ENCODE results near the gene SLC35A5. TPM values are rescaled to one million over a fixed set of nuclear protein-coding genes. Genes with fewer than 3 reads are reported as not detected.

Gene SLC35A5
- total RNA-seq, 1 donor from 2014 or later = 33.7 TPM

DNA sequence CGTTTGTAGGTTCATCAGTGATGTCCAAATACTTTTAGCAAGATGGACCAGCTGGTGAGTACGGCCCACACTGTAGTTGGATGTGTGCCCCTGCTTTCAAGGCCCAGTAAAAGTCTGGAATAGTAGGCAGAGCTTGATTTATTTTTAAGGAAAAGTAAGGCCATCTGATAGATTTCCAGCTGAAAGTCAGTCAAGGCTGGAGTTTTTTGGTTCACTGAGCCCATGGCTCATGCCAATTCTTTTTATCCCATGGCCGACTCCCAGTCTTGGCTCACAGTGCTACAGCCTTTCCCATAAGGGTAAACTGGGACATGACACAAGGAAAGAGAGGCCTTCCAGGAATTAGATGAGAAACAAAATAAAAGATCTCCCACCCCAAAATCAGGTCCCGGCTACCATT is 65.6 kb downstream of the SLC35A5 start:
- DNase-seq = no peak

DNA sequence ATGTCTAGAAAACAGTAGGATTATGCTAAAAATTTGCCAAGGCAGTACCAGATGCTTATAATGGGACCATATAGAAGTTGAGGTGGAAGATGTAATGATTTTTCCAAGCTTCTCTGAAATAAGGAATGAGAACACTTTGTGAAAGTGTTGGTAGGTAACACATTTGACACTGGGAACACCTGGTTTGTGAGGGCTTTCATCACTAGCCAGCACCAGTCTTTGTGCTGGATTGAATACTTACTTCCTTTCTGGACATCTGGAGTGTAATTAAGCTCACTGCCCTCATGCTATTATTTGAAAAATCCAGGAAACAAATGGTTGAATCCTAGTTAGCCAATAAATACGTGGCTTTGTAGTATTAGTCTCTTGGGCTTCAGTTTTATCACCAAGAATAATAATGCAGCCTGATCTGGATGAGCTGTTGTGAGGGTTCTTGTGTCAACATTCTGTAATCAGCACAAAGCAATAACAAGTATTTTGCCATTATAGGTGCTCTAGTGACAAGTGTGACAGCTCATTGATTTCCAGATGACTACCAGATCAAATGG is 66.1 kb downstream of the SLC35A5 start:
- peak; percentile 84 for DNase-seq

DNA sequence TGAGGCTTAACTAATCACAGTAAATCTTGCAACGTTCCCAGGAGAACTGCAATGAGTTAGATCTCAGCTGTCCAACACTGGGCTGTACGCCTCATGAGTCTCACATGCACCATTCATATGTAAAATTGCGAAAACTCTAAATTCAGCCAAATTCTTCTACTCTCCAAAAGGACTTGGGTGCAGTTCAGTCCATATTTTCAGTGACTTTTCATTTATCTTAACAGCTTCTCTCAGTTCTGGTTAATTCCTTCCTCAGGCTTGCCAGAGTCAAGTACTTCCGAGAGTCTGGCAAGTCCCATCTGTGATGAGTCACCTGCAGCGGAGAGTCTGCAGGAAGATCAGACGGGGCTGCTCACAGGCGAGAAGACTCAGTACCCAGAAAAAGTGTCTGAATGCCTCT is 67.6 kb downstream of the SLC35A5 start:
- DNase-seq = peak; percentile 87

DNA sequence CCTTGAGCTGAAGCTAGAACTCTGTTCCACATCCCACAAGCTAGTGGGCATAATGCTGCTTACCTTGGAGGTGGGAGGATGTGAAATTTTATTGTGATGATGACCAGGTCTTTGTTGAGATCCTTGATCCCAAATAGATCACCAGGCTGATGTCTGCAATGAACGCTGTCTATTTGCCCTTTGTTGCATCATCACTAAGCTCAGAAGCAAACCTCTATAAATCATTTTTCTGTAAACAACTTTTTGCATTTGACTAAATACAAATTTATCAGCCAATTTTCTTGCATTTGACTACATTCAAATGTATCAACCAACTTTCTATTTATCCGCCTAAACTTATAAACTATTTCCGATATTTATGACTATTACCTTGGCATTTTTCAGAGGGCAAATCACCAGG is 69.4 kb downstream of the SLC35A5 start:
- DNase-seq = no peak

DNA sequence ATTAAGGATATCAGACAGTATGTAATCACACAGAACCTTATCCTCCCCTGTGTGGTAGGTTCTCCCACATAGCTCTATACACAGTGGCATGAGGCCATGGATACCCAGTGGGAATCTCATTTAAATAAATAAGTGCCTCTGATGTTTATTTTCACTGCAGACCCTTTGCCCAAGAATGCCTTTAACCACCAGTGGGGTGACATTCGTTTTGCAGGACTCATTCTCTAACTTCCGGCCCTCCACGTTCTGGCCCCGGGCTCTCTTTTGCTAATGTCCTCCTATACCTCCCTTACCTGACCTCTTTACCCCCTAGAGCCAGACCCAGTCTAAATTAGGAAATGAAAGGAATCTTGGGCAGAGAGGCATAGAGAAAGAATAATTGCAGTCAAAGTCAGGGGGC is 70.8 kb downstream of the SLC35A5 start:
- no peak for DNase-seq

DNA sequence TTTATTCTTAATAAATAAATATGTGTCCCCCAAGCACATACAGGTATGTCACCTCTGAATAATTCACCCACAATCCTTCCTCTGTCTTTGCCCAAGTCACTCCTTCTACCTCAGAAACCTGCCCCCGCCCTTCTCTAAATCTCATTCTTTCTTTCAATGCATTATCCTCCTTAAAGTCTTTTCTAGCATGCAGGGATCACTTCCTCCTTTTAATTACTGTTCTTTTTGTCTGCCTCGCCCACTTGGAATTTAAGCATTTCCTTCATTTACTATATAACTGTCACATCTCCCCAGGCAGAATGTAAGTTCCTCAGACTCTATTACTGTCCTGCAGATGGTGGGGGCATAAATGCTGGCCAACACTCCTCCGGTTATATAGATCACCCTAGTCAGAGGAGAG is 71.3 kb downstream of the SLC35A5 start:
- no peak for DNase-seq

DNA sequence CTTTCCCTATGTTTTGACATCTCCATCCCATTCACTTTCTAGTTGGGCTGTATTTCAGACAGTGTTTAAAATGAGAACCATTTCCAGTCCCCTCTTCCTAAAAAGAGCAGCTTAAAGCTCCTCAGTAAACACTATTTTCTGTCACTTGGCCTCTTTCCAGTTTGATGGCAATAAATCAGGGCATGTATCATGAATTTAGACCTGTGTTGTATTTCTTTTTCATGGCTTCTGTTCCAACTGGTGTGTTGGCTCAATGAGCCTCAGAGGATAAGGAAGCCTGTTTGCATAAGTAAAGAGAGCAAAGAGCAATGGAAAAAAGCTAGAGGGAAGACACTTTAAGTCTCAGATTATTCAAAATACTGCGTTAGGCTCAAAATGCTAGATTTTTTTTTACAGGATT is 71.9 kb downstream of the SLC35A5 start:
- no peak for DNase-seq

DNA sequence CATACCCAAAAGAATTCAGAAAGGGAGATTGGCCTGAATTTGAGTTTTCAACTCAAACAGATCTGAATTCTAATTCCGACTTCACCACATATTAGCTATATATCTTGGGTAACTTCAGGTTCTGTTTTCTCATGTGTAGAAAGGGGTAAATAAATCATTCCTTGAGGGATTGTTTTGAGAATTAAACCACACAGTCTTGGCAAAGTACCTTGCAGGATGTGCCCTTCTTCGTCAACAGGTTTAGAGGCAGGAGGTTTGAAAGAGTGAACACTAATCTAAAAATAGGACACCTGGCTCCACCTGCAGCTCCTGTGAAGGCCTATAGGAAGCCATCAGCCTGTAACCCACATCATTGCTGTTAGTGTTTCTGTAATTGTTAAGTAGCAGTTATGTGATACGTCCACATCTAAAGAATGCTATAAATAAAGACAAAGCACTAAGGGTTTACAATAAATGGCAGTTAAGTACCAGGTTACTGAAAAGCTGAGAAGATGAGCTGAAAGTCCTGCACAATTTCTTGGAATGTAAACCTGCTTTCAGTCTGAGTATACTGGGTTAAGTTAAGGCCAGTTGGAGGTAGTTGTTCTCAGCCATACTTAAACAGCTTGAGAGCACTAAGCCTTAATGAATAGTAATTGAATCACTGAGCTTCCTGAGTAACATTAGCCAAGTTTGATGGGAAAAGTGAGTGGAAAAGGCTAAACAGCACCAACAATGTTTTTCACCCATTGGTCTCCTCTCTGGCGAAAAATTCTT is 73.1 kb downstream of the SLC35A5 start:
- no peak for DNase-seq

Other genes with a start within 250 kb of the SLC35A5 start
- gene CD200, start 228.9 kb upstream of the SLC35A5 start, total RNA-seq = 3.4 and 3.7 TPM in 2 replicates
- gene BTLA, start 62.6 kb upstream of the SLC35A5 start, total RNA-seq = under 0.01 and 0.05 TPM in 2 replicates
- gene ATG3, start 83 bp upstream of the SLC35A5 start, total RNA-seq = 84.6 and 103 TPM in 2 replicates
- gene CCDC80, start 79.1 kb downstream of the SLC35A5 start, total RNA-seq = 8.5 and 24.3 TPM in 2 replicates

All from dermis blood vessel endothelial cell (primary cell).